Measurements from ENCODE around the gene HLA-DQA1.

- no peak for TF ChIP-seq CTCF (conservative IDR thresholded peaks at IDR 0.05)
- TF ChIP-seq EZH2 (IDR thresholded peaks at IDR 0.05; ENCODE audit: low read depth): no peak
Observed at GRCh38 chr6:32615885-32616532, 21.2 kb upstream of the HLA-DQA1 start.

Measured in PC-9 (cell line).